AG09309 (cell line): Measurements from ENCODE around the gene MYLK.
A peak's percentile ranks its signal among the peaks of the same experiment; 100 is the strongest.
"Not testable (repeated sequence)": the region's sequence is repeated elsewhere in the genome, so short reads cannot be mapped to it uniquely, and the experiment has no call there.

Experiments
- DNase-seq: peaks from one replicate; pipeline ENCODE4 v3.0.0-alpha.2; 2010; ENCODE audit warnings: low read depth
- H3K4me3 ChIP-seq: 2 replicates; pipeline ENCODE4 v1.5.1; 2011; ENCODE audit warnings: mild to moderate bottlenecking, low read depth, low read length, moderate library complexity; ENCODE audit not compliant: control insufficient read depth
- CTCF ChIP-seq: IDR thresholded peaks from 2 replicates; pipeline ENCODE4 v1.5.1; 2011; ENCODE audit warnings: mild to moderate bottlenecking, low read depth, low read length, inconsistent platforms; ENCODE audit not compliant: insufficient read depth, control insufficient read depth; ENCODE audit errors: missing control alignments

Gene MYLK

GRCh38 chr3:123602325-123602724 lies 281.8 kb downstream of the MYLK start:
- H3K4me3 ChIP-seq, result no peak overlapping the region
- no peak for TF ChIP-seq CTCF
- peak; percentile 34 for DNase-seq

GRCh38 chr3:123600863-123601262 lies 283.3 kb downstream of the MYLK start:
- not testable (repeated sequence) for DNase-seq, H3K4me3 ChIP-seq

- no peak overlapping the region for H3K4me3 ChIP-seq
- DNase-seq, result no peak
- TF ChIP-seq CTCF, result no peak
Observed at GRCh38 chr3:123597561-123597960, 286.6 kb downstream of the MYLK start.

GRCh38 chr3:123595396-123596180 lies 288.5 kb downstream of the MYLK start:
- DNase-seq, result no peak
- no peak overlapping the region for H3K4me3 ChIP-seq
- TF ChIP-seq CTCF, result no peak

GRCh38 chr3:123593381-123593780 lies 290.8 kb downstream of the MYLK start:
- no peak for TF ChIP-seq CTCF
- DNase-seq, result no peak

GRCh38 chr3:123590685-123591450 lies 293.3 kb downstream of the MYLK start:
- H3K4me3 ChIP-seq, result no peak overlapping the region
- no peak for DNase-seq
- TF ChIP-seq CTCF, result no peak

More at GRCh38 chr3:123593381-123593780, 290.8 kb downstream of the MYLK start:
- no peak overlapping the region for H3K4me3 ChIP-seq

- TF ChIP-seq CTCF, result no peak
- no peak overlapping the region; the same call in 1 of the 2 replicates for H3K4me3 ChIP-seq
- DNase-seq, result no peak
Observed at GRCh38 chr3:123587401-123587800, 296.7 kb downstream of the MYLK start.
